ENCODE results near the gene MPRIP.
"Not testable (repeated sequence)": the region's sequence is repeated elsewhere in the genome, so short reads cannot be mapped to it uniquely, and the experiment has no call there.

The MPRIP gene

DNA sequence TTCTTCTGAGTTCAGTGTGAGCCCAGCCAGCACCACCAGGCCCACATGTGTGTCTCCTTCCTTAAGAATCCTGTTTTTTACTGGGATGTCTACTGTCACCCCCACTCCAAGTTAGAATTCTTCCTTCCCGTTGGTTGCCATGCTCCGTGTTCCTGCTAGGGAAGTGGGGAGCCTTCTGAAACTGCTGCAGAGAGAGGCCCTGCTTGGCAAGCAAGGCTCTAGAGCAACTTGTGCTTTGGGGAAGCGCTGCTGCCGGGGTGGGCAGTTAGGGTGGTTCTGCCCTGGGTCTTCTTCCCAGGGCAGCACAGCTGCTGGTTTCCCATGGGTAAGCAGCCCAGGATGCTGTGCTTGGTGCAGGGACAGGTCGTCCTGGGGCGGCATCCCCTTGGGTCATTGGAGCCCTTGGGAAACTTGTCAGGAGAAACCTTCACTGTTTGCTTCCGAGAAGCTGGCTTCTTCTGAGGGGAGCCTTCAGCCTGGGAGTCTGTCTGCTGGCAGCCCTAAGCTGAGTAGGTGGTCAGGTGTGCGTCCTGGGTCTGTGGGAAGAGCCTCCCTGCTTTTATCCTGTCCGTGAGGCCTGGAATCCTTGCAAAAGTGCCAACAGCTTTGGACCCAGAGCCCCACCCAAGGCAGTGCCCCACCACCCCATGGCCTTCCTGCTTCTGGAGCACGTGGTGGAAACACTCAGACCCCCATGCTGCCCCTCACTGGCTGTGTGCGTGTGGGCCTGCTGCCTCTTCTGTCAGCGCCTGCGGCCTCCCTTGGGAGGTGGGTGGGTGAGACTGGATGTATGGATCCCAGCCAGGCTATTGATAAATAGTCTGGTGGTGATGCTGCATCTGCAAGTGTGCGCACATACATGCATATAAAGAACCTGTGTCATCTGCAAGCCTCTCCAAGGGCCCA is 92.0 kb downstream of the MPRIP start:
- no peak for DNase-seq

DNA sequence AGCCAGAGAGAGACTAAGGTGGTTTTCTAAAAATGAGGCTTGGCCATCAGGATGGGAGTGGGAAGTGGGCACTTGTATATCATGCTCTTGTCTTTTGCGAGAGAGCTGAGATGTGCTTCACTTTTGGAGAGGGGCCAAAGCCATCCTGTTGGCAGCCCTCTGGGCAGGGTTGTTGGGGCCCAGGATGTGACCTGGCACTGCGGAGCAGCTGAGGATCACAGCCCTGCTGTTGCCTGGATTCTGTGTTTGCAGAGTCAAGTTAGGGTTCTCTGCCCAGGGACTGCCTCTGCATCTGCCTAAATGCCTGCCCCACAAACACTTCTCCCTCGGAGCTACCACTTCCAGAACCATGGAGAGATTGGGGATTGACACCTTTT is 92.7 kb downstream of the MPRIP start:
- DNase-seq = no peak

DNA sequence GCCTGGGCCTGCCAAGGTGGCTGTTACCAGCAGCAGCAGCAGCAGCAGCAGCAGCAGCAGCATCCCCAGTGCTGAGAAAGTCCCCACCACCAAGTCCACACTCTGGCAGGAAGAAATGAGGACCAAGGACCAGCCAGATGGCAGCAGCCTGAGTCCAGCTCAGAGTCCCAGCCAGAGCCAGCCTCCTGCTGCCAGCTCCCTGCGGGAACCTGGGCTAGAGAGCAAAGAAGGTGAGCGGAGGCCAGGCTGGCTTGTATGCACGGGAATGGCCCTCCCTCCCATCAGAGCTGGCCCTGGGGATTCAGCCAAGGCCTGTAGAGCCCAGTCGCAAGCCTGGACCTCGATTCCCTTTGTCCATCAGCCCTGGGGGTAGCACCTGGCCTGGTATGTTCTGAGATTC is 94.0 kb downstream of the MPRIP start:
- DNase-seq = not testable (repeated sequence)

DNA sequence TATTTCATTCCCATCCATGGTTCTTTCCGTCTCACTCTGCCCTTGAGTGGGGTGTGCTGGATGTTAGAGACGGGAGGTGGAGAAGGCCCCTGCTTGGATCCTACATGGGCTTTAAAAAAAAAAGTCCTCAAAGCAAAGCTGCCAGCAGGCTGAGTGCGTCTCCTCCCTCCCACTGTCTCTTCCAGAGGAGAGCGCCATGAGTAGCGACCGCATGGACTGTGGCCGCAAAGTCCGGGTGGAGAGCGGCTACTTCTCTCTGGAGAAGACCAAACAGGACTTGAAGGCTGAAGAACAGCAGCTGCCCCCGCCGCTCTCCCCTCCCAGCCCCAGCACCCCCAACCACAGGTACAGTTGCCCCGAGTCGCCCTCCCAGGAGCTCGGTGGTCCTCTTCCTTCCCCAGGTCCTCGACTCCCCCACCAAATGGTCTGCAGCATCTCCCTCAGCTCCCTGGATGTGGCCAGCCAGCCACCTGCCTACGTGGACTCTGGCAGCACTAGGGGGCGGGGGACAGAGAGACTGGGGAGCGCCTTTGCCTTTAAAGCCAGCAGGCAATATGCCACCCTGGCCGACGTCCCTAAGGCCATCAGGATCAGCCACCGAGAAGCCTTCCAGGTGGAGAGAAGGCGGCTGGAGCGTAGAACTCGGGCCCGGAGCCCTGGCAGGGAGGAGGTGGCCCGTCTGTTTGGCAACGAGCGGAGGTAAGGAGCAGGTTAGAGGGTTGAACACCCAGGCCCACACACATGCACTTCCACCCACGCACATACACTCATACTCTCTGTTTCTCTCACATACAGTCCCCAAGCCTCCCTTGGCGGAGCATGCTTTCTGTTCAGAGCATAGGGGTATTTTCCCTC is 95.7 kb downstream of the MPRIP start:
- no peak for DNase-seq

DNA sequence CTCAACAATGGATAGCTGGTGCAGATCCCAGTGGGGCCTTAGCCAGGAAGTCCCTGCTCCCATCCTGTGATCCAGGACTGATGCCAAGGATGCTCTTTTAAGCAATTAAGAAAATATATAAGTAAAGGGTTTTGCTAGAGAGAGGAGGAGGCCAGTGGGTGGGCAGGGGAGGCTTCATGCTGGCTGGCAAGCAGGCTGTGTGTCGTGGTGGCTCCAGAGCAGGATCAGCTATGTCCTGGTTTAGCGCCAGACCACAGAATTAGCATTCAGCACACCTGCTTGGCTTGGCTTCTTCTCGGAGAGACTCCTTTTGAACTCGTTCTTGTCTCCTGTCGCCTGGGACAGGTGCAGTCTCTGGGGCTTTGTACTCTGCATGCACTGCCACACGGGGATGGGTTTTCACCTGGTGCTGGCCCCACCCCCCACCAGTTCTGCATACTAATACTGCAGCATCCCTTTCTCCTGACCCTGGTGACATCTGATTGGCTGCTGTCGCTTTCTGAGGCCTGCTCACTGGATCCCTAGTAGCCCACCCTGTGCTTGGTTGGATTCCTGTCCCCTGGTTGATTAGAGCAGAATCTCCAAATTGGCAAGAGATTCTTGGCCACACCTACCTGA is 97.8 kb downstream of the MPRIP start:
- no peak for DNase-seq

DNA sequence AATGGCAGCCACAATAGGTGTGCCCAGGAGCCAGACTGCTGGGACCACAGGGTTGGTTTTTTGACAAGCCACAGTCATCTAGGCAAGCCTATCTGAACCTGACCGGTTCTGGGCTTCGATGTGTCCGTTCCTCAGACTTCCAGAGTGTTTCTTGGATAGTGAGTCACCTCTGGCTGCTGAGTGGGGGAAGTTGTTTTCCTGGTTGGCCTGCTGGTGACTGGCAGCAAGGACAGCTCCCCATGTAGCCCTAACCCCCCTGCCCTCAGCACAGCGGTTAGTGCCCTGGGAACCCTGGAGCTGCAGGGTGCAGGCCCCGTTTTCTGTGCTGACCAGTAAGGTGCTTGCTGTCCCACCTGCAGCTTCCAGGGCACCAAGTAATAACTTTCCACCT is 98.3 kb downstream of the MPRIP start:
- no peak for DNase-seq

DNA sequence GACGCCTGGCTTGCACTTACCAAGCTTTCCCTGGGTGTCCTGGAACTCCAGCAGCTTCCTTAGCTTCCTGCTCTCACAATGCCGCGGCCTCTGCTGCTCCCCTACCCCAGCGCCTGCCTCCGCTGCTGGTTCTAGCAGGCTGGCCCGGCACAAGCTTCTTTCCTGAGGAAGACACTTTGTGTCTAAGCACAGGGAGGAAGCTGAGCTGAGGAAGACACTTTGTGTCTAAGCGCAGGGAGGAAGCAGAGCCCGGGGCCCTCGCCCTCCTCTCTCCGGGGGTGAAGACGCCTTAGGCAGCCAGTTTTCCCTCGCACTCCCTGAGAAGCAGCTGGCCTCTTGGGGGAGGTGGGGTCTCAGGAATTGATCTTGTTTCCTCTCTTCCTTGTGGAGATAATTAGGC is 99.0 kb downstream of the MPRIP start:
- DNase-seq = no peak

DNA sequence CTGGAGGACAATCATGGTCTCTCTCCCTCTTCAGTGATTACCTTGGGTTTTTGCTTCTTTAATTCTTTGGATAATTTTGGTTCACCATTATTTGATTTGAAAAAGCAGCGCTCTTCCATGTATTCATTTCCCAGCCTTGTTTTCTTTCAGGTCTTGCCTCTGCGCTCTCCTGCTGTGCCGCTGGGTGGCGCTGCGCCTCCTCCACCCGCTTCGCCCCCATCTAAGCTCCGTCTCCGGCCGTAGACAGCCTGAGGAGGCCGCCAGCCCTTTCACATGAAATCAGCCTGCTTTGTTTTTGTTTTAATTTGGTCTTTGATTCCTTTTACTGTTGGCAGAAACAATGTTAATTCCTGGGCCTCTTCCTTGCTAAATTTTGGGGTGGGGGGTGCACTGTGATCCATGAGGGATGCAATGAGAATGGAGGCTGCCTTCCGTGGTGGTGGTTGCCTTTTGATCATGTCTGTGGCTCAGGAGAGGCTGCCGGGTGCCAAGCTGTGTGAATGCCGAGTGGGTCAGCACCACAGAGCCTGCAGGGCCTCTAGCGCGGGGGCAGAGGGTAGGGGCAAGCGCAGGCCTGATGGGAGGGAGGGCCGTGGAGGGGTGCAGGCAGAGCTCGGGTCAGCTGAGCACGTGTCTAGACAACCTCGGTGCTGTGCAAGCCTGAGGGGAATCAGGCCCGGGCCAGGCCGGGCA is 99.7 kb downstream of the MPRIP start:
- DNase-seq = peak; percentile 65

DNA sequence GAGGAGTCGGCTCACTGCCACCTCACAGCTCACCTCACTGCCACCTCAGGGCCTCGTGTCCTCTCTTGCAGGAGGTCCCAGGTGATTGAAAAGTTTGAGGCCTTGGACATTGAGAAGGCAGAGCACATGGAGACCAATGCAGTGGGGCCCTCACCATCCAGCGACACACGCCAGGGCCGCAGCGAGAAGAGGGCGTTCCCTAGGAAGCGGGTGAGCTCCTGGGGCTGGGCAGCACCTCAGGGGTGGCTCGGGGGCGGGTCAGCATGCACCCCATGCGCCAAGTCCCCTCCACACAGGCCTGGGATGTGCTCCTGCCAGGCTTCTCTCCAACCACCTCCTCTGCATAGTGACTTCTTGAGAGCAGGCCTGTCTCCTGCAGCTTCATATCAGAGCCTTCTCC is 100.3 kb downstream of the MPRIP start:
- no peak for DNase-seq

DNA sequence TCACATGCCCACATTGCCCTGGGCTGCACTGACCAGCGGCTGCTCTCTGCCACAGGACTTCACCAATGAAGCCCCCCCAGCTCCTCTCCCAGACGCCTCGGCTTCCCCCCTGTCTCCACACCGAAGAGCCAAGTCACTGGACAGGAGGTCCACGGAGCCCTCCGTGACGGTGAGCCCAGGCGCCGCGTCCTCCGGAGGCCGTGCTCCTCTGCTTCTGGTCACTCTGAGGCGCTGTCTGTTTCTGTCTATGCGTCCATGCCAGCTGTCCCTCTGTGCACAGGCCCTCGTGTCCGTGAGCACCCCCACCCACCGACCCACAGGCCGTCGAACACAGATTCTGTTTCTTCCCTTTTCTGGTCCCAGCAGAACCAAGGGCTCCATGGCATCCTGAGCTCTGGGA is 101.2 kb downstream of the MPRIP start:
- no peak for DNase-seq

DNA sequence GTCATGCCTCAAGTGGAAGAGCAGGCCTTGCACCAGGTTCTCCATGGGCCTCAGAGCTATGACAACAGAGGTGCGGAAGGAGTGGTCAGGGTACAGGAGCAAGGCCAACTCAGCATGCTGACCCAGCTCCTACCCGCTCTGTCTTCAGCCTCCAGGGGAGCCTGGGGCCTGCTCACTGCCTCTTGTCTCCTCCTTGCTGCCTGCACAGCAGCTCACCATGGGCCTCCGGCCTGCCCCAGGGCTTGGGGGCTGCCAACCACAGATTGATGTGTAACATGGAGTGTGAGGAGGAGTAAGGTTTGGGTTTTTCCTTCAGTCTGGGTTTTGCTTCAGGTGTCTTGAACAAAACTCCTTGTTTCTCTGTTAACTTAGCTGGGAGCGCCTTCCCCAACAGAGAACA is 101.8 kb downstream of the MPRIP start:
- no peak for DNase-seq

DNA sequence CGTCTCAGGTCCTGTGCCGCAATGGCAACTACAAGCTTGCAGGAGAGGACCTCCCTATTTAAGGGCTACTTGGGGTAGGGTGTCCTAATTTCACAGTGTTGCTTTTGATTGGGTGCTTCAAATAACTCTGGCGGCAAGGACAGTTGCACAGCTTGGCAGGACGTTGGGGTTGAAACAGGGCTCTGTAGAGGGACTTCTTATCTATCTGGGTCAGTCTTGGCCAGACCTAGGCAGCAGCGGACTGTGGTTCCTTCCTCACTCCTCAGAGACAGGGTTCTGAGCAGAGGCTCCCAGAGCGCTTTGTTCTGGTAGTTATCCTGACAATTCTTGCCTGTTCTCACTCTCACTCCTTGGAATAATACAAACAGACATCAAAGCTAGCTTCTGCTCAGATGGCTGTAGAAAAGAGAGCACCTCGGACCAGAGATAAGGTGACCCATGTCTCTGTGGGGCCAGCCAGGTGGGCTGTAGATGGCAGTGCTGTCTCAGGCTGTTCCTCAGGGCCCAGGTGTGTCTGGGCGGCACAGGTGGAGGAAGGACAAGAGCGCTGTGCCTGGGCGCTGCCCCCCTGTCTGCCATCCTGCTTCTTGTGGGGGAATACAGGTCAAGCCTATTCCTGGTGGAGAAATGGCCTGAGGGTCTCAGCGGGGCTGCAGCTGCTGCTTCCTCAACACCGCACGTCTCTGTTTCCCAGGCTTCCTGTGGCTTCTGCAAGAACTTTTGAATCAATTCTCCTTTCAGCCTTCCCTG is 102.8 kb downstream of the MPRIP start:
- DNase-seq = peak; percentile 67

DNA sequence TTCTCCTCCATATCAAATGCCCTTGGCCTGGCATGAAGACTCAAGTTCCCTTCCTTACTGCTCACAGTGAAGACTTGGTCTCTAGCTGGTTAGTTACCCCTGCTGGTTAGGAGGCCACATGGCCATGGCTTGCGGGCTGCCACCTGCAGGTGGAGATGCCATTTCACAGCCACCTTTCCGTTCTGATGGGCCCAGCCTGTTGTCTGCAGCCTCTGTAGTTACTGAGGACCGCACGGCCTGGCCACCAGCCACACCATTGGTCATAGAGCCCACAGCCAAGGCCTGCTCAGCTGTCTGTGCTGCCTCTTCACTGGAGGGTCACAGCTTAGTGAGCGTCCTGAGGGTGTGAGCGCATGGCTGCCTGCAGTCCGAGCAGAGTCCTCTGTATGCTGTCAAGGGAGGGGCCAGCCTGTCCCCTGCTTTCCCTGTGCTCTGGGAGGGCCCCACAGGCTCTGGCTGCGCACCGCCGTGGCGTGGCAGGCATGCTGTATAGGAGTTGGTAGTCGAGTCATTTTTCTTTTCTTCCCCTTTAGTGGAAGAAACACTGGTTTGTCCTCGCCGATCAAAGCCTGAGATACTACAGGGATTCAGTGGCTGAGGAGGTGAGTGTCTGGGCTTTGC is 104.6 kb downstream of the MPRIP start:
- peak; percentile 62 for DNase-seq

DNA sequence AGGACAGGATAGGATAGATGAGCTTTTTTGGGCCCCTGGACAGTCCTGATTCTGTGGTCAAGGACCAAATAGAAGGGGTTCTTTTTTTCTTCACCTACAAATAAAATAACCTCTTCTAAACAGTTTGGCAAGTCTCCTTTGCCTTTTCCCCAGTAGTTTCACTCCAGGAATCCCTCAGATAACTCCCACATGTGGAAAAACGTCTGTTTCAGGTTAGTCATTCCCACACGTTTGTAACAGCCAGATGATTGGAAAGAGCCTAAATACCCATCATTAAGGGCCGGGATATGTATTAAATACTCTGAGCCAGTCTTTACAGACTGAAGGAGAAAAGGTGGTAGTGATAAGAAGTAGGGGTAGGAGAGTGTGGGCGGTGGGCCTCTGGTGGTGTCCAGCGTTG is 105.6 kb downstream of the MPRIP start:
- DNase-seq = no peak

DNA sequence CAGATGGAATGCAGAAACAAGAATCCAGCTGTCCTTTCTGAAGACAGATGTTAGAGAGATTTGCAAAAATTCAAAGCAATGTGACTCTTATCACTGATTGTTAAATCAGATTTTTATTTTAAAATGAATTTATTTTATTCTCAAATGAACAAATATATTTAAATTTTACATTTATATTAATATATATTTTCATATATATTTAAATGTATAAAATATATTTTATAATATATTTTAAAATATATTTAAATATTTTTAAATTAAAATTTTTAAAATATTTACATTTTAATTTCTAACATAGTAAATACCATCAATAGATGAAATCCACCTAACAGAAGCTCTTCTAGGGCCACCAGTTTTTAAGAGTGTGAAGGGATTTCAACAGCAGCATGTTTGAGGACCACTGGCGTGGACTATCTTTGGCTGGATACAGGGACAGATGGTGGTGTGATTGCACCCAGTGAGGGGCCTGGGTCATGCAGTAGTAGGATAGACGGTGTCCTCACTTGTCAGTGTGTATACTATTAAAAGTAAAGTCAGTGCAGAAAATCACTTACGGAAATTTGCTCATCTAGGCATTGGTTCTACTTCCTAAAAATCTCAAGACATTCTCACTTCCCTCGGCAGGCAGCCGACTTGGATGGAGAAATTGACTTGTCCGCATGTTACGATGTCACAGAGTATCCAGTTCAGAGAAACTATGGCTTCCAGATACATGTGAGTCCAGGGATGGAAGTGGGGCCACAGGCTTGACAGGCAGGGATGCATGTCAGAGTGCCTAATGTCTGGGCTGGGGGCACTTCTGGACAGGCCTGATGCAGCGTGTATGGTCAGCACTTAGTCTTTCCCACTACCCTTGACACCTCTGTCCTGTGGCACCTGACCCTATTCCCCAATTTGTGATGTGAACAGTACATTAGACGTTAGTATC is 107.5 kb downstream of the MPRIP start:
- DNase-seq = no peak

DNA sequence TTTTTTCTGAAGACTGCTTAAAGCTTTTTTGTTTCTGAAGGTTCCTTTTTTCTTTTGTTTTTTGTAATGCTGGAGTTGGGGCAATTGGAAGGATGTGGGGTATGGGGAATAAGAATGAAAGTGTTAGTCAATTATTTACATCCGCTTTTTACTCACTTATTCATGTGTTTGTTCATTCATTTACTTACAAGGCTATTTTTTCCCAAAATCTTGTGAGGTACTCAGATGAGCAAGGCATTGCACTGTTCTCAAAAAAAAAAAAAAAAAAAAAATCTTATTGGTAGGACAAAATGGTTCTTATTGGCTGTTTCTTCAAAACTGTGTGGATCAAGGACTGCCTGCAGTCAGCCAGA is 108.2 kb downstream of the MPRIP start:
- DNase-seq = no peak

DNA sequence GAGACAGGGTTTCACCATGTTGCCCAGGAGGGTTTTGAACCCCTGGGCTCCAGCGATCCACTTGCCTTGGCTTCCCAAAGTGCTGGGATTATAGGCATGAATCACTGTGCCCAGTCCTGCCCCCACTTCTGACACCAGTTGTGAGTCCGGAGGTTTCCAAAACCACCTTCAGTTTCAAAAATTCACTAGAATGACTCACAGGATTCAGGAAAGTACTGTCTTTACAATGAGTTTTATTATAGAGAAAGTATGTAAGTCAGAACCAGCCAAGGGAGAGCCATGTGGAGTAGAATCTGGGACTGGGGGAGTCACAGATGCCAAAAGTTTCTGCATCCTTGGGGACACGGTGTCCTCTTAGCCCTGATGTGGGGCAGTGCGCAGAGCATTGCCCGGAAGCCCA is 108.8 kb downstream of the MPRIP start:
- no peak for DNase-seq

DNA sequence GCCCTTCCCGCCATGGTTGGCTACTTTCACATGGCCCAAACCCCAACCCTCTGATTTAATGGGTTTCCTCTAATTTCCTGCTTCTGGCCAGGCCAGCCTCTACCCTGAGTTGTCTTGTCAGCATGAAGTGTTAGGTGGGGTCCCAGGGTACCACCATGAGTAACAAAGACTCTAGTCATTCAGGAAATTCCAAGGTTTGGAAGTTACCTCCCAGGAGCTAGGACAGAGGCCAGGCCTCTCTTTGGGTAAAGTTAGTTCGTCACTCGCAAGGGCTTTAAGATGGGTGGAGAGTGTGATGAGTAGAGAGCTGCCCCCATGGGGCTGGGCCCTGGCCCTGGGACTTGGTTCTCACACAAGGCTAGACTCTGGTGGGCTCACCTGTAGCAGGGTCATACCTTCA is 109.3 kb downstream of the MPRIP start:
- no peak for DNase-seq

DNA sequence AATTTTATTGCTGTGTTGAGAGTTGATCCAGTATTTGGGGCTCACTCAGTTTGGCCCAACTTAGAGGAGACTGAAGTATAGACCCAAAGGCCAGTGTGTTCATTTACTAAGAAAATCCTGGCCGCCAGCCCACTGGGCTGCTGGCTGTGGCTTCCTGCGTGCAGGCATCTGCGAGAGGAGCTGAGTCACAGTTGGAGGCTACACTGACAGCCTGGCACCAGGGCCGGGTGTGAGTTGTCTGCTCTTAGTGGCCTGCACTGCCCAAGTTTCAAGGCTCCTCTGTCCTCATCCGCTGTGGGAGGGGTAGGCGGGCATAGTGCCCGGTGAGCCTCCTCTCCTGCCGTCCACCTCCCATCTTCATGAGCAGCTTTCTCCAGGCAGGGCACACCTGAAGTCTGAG is 109.7 kb downstream of the MPRIP start:
- peak; percentile 84 for DNase-seq

DNA sequence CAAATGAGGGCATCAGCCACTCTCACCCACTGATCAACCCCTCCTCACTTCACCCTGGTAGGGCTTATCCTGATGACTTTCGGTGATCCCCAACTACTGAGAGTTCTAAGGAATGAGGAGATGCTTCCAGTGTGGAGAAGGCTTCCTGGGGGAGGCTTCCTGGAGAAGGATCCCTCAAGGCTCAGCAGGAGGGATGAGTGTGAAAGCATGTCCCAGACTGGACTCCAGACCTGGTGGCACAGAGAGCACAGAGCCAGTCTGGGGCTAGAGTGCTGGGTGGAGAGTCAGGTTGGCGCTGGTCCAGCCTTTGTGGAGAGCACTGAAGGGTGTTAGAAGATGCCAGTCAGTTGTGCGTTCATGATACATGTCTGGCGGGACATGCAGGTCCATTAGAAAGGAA is 110.1 kb downstream of the MPRIP start:
- peak; percentile 56 for DNase-seq

DNA sequence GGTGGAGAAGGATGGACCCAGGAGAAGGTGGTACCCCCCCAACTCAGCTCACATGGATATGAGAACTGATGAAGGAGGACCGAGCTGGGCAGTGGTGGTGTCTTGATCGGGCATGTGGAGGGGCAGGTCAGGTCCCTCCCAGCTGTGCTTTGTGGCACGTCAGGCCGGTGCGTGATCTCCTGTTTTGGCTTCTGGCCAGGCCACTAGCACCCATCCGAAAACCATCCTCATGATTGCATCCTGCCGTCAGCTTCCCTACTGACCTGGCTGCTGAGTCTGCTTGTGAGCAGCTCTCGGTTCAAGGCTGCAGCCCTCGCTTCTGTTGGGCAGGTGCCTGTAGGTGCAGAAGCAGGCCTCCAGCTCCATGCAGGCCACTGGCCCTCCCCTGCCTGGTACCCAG is 110.8 kb downstream of the MPRIP start:
- no peak for DNase-seq

All from hematopoietic multipotent progenitor cell treated with erythropoietin and hydrocortisone succinate and interleukin-3 and kit ligand, for 6 days (in vitro differentiated cells).